H9 (cell line): Measurements from ENCODE around the gene LCMT2. TPM values are rescaled to one million over a fixed set of nuclear protein-coding genes. Genes with fewer than 3 reads are reported as not detected.

Experiments
- DNase-seq: peaks from one replicate; pipeline ENCODE4 v3.0.0-alpha.2; 2017
- H2AFZ ChIP-seq: one replicate; pipeline ENCODE4 v1.6.1; 2013; ENCODE audit warnings: mild to moderate bottlenecking, low read length, control low read depth, moderate library complexity
- H2AK5ac ChIP-seq: 2 replicates; pipeline ENCODE4 v1.6.1; 2013; ENCODE audit warnings: low read length, control low read depth, mixed read lengths; ENCODE audit not compliant: insufficient read length
- H2BK120ac ChIP-seq: one replicate; pipeline ENCODE4 v1.6.1; 2013; ENCODE audit warnings: low read depth, mild to moderate bottlenecking, low read length, control low read depth, inconsistent platforms; ENCODE audit not compliant: poor library complexity, severe bottlenecking
- H2BK12ac ChIP-seq: 2 replicates; pipeline ENCODE4 v1.6.1; 2013; ENCODE audit warnings: low read length, control low read depth, mixed read lengths, low read depth; ENCODE audit not compliant: insufficient read length
- H2BK15ac ChIP-seq: 2 replicates; pipeline ENCODE4 v1.6.1; 2013; ENCODE audit warnings: low read depth, low read length, control low read depth
- H2BK20ac ChIP-seq: one replicate; pipeline ENCODE4 v1.6.1; 2013; ENCODE audit warnings: low read depth, mild to moderate bottlenecking, low read length, control low read depth, inconsistent platforms; ENCODE audit not compliant: poor library complexity, severe bottlenecking
- H2BK5ac ChIP-seq: 2 replicates; pipeline ENCODE4 v1.6.1; 2013; ENCODE audit warnings: low read length, control low read depth, mixed read lengths; ENCODE audit not compliant: insufficient read length
- H3K14ac ChIP-seq: 2 replicates; pipeline ENCODE4 v1.6.1; 2013; ENCODE audit warnings: low read length, control low read depth; ENCODE audit not compliant: insufficient read depth
- H3K18ac ChIP-seq: 2 replicates; pipeline ENCODE4 v1.6.1; 2013; ENCODE audit warnings: low read depth, mild to moderate bottlenecking, mixed read lengths, low read length, control low read depth; ENCODE audit not compliant: insufficient read length
- H3K23ac ChIP-seq: 2 replicates; pipeline ENCODE4 v1.6.1; 2013; ENCODE audit warnings: low read length, control low read depth, mixed read lengths, low read depth; ENCODE audit not compliant: insufficient read length
- H3K23me2 ChIP-seq: 2 replicates; pipeline ENCODE4 v1.6.1; 2013; ENCODE audit warnings: low read depth, mild to moderate bottlenecking, mixed read lengths, low read length, control low read depth; ENCODE audit not compliant: insufficient read length, poor library complexity, severe bottlenecking
- H3K27ac ChIP-seq: 2 replicates; pipeline ENCODE4 v1.5.1; 2013; ENCODE audit warnings: low read length, control low read depth, mixed read lengths, low read depth; ENCODE audit not compliant: insufficient read length
- H3K27me3 ChIP-seq: 2 replicates; pipeline ENCODE4 v1.6.1; 2013; ENCODE audit warnings: low read length, control low read depth, inconsistent platforms; ENCODE audit not compliant: insufficient read depth
- H3K4ac ChIP-seq: 2 replicates; pipeline ENCODE4 v1.6.1; 2013; ENCODE audit warnings: low read depth, mild to moderate bottlenecking, control low read depth, inconsistent platforms, low read length, moderate library complexity
- H3K4me1 ChIP-seq: 2 replicates; pipeline ENCODE4 v1.6.1; 2013; ENCODE audit warnings: low read length, control low read depth, inconsistent platforms; ENCODE audit not compliant: insufficient read depth
- H3K4me2 ChIP-seq: 2 replicates; pipeline ENCODE4 v1.6.1; 2013; ENCODE audit warnings: low read length, control low read depth, mixed read lengths; ENCODE audit not compliant: insufficient read length, insufficient read depth
- H3K56ac ChIP-seq: 2 replicates; pipeline ENCODE4 v1.6.1; 2013; ENCODE audit warnings: low read depth, mild to moderate bottlenecking, mixed read lengths, low read length, control low read depth; ENCODE audit not compliant: insufficient read length
- H3K79me1 ChIP-seq: 2 replicates; pipeline ENCODE4 v1.6.1; 2013; ENCODE audit warnings: low read depth, mild to moderate bottlenecking, moderate library complexity, low read length, control low read depth, inconsistent platforms; ENCODE audit not compliant: insufficient read depth, poor library complexity, severe bottlenecking
- H3K79me2 ChIP-seq: 2 replicates; pipeline ENCODE4 v1.6.1; 2013; ENCODE audit warnings: low read length, control low read depth, inconsistent platforms; ENCODE audit not compliant: insufficient read depth
- H3K9ac ChIP-seq: 2 replicates; pipeline ENCODE4 v1.6.1; 2013; ENCODE audit warnings: low read length, control low read depth, mixed read lengths; ENCODE audit not compliant: insufficient read length; ENCODE audit errors: extremely low read depth
- H3K9me3 ChIP-seq: one replicate; pipeline ENCODE4 v1.6.1; 2013; ENCODE audit warnings: low read depth, low read length, inconsistent platforms; ENCODE audit not compliant: control insufficient read depth
- H3T11ph ChIP-seq: one replicate; pipeline ENCODE4 v1.6.1; 2013; ENCODE audit warnings: mild to moderate bottlenecking, low read length, control low read depth, inconsistent platforms
- H4K20me1 ChIP-seq: one replicate; pipeline ENCODE4 v1.6.1; 2013; ENCODE audit not compliant: control insufficient read depth, insufficient read length, insufficient read depth
- H4K5ac ChIP-seq: 2 replicates; pipeline ENCODE4 v1.6.1; 2013; ENCODE audit warnings: low read depth, mild to moderate bottlenecking, mixed read lengths, low read length, control low read depth; ENCODE audit not compliant: insufficient read length
- H4K8ac ChIP-seq: replicated peaks from 2 replicates; pipeline ENCODE4 v1.6.1; 2013; ENCODE audit warnings: low read length, control low read depth, mixed read lengths, low read depth; ENCODE audit not compliant: insufficient read length
- H4K91ac ChIP-seq: 2 replicates; pipeline ENCODE4 v1.6.1; 2013; ENCODE audit warnings: low read depth, mild to moderate bottlenecking, moderate library complexity, mixed read lengths, low read length, control low read depth; ENCODE audit not compliant: insufficient read length
- H3K27ac Mint-ChIP-seq, 3 experiments: 2 replicates in 2 of 3; 3 replicates in 1 of 3; pipeline ENCODE4 v1.8.0; 2020 to 2021; ENCODE audit warnings: mixed read lengths in 3 of 3, mild to moderate bottlenecking in 1 of 3, moderate library complexity in 1 of 3
- H3K27me3 Mint-ChIP-seq: 2 replicates; pipeline ENCODE4 v1.8.0; 2021; ENCODE audit warnings: low read depth, mild to moderate bottlenecking, moderate library complexity, mixed read lengths
- H3K36me3 Mint-ChIP-seq, 3 experiments: 2 replicates in 2 of 3; 3 replicates in 1 of 3; pipeline ENCODE4 v1.8.0; 2020 to 2021; ENCODE audit warnings: low read depth in 3 of 3, mixed read lengths in 3 of 3; ENCODE audit not compliant: insufficient read depth in 1 of 3
- H3K4me1 Mint-ChIP-seq, 2 experiments: 2 replicates each; pipeline ENCODE4 v1.8.0; 2020; ENCODE audit warnings: mixed read lengths in 2 of 2
- H3K4me3 Mint-ChIP-seq, 2 experiments: 2 replicates in 1 of 2; 3 replicates in 1 of 2; pipeline ENCODE4 v1.8.0; 2020 to 2021; ENCODE audit warnings: mild to moderate bottlenecking in 2 of 2, mixed read lengths in 2 of 2, moderate library complexity in 1 of 2
- H3K9me3 Mint-ChIP-seq, 2 experiments: 2 replicates in 1 of 2; 3 replicates in 1 of 2; pipeline ENCODE4 v1.8.0; 2020; ENCODE audit warnings: mild to moderate bottlenecking in 2 of 2, mixed read lengths in 2 of 2, moderate library complexity in 1 of 2
- CTCF ChIP-seq: fragments of 200-600 bp; sonication (generic); conservative IDR thresholded peaks from 3 replicates; pipeline ENCODE4 v1.8.0; 2021; ENCODE audit warnings: antibody characterized with exemption, mild to moderate bottlenecking
- WGBS: extraction: QIAGEN DNeasy Blood & Tissue Kit; methylation state at CpG from one replicate; pipeline ENCODE4 v1.1.7; 2013; ENCODE audit warnings: missing lambda C conversion rate, low lambda C conversion rate, mixed read lengths; ENCODE audit not compliant: insufficient read length; ENCODE audit errors: extremely low coverage; 5-methylcytosine and 5-hydroxymethylcytosine counted together
- total RNA-seq: library from RNA; stranded (reverse); gene quantifications from 2 replicates; pipeline ENCODE4 v1.2.1, GENCODE V29; 2021

LCMT2 gene
- total RNA-seq, 1 experiment from 2014 or later = 16.5 TPM

GRCh38 chr15:43370310-43370974, 40.1 kb upstream of the LCMT2 start:
- no peak overlapping the region for H3T11ph ChIP-seq
- H3K56ac ChIP-seq = no peak overlapping the region
- H4K91ac ChIP-seq = no peak overlapping the region
- DNase-seq = peak; percentile 44
- no peak overlapping the region for H2AFZ ChIP-seq
- WGBS = no CpG with 5 or more reads among the region's 45 CpGs
- H2BK15ac ChIP-seq = no peak overlapping the region
- no peak overlapping the region for H4K8ac ChIP-seq
- H3K9ac ChIP-seq = peak overlapping the region; percentile 83
- peaks cover 11% of the 10 kb centered on the region for H3K23me2 ChIP-seq
- H3K4ac ChIP-seq = no peak overlapping the region
- H2BK12ac ChIP-seq = no peak overlapping the region
- no peak overlapping the region for H3K23ac ChIP-seq
- H3K9me3 Mint-ChIP-seq = no peaks in the 10 kb centered on the region; a peak in 1 of 5 replicates
- H2BK5ac ChIP-seq = no peak overlapping the region
- no peaks in the 10 kb centered on the region for H3K27me3 Mint-ChIP-seq
- TF ChIP-seq CTCF = no peak
- H3K4me1 ChIP-seq = peaks cover 6% of the 10 kb centered on the region
- H4K20me1 ChIP-seq = no peaks in the 10 kb centered on the region
- no peak overlapping the region for H2AK5ac ChIP-seq
- H3K9me3 ChIP-seq = no peaks in the 10 kb centered on the region
- H3K18ac ChIP-seq = peak overlapping the region; percentile 44
- peak overlapping the region; percentile 66 for H3K14ac ChIP-seq
- no peak overlapping the region for H3K27ac ChIP-seq
- H4K5ac ChIP-seq = no peak overlapping the region
- no peak overlapping the region for H2BK120ac ChIP-seq
- H3K4me3 Mint-ChIP-seq = peak overlapping the region; percentile 96 to 98
- H3K4me2 ChIP-seq = peak overlapping the region; percentile 82
- H3K79me1 ChIP-seq = peaks cover 16% of the 10 kb centered on the region
- H2BK20ac ChIP-seq = no peak overlapping the region
- peaks cover 9% of the 10 kb centered on the region for H3K79me2 ChIP-seq
- H3K4me1 Mint-ChIP-seq = peaks cover 26 to 32% of the 10 kb centered on the region in 2 experiments
- peak overlapping the region in 2 of 3 experiments; percentile 92 to 96; a peak in 5 of 7 replicates for H3K27ac Mint-ChIP-seq
- H3K27me3 ChIP-seq = no peaks in the 10 kb centered on the region
- peaks cover 37 to 42% (median 40%) of the 10 kb centered on the region in 3 experiments for H3K36me3 Mint-ChIP-seq
